Measurements from ENCODE around the gene PLCG2. TPM values are rescaled to one million over a fixed set of nuclear protein-coding genes. Genes with fewer than 3 reads are reported as not detected.

PLCG2 gene
- total RNA-seq, 2 donors from 2014 or later, result 11.6 to 30.9 TPM

DNA sequence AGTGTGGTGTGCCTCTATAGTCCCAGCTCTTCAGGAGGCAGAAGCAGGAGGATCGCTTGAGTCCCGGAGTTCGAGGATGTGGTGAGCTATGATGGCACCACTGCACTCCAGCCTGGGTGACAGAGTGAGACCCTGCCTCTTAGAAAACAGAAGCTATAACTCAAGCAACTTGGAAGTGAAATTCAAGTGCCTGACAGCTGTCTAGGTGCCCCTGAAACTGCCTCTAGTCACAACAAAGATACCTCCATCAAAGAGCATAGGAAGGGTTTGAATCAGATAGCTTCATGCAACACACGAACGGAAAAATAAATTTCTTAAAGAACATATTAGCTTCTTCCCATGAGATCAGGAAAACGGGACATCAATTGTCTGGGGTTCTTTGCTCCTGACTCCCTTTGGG, 860 bp upstream of the PLCG2 start:
- Histone ChIP-seq H3K9me3 (no peaks in the 10 kb centered on the region), H3K4me3 (no peak overlapping the region), H3K36me3 (no peaks in the 10 kb centered on the region), H3K27me3 (replicated peaks; ENCODE audit: insufficient read depth) (no peaks in the 10 kb centered on the region), H3K4me1 (ENCODE audit: control insufficient read depth in 1 of 2, low read depth in 2 of 2) (peaks cover 0 to 2% of the 10 kb centered on the region in 2 donors), H3K27ac (no peak overlapping the region)
- ATAC-seq (ENCODE audit: insufficient number of reproducible peaks, low FRiP score, low read depth) (no peak), DNase-seq (ENCODE audit: low spot score) (no peak)
- TF ChIP-seq, protein P1, sequence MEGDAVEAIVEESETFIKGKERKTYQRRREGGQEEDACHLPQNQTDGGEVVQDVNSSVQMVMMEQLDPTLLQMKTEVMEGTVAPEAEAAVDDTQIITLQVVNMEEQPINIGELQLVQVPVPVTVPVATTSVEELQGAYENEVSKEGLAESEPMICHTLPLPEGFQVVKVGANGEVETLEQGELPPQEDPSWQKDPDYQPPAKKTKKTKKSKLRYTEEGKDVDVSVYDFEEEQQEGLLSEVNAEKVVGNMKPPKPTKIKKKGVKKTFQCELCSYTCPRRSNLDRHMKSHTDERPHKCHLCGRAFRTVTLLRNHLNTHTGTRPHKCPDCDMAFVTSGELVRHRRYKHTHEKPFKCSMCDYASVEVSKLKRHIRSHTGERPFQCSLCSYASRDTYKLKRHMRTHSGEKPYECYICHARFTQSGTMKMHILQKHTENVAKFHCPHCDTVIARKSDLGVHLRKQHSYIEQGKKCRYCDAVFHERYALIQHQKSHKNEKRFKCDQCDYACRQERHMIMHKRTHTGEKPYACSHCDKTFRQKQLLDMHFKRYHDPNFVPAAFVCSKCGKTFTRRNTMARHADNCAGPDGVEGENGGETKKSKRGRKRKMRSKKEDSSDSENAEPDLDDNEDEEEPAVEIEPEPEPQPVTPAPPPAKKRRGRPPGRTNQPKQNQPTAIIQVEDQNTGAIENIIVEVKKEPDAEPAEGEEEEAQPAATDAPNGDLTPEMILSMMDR (IDR thresholded peaks at IDR 0.05), result no peak

- peaks cover 0 to 2% of the 10 kb centered on the region in 2 donors for H3K4me1 ChIP-seq (ENCODE audit: control insufficient read depth in 1 of 2, low read depth in 2 of 2)
- ATAC-seq (ENCODE audit: insufficient number of reproducible peaks, low FRiP score, low read depth) (no peak), DNase-seq (ENCODE audit: low spot score) (no peak)
- H3K27ac ChIP-seq, result no peak overlapping the region
- H3K9me3 ChIP-seq, result no peaks in the 10 kb centered on the region
- no peaks in the 10 kb centered on the region for H3K36me3 ChIP-seq
- no peaks in the 10 kb centered on the region for H3K27me3 ChIP-seq (replicated peaks; ENCODE audit: insufficient read depth)
- peak overlapping the region; percentile 72 for H3K4me3 ChIP-seq
- TF ChIP-seq, protein P1 (IDR thresholded peaks at IDR 0.05), result no peak
Observed at GRCh38 chr16:81779536-81780320, 637 bp downstream of the PLCG2 start.

DNA sequence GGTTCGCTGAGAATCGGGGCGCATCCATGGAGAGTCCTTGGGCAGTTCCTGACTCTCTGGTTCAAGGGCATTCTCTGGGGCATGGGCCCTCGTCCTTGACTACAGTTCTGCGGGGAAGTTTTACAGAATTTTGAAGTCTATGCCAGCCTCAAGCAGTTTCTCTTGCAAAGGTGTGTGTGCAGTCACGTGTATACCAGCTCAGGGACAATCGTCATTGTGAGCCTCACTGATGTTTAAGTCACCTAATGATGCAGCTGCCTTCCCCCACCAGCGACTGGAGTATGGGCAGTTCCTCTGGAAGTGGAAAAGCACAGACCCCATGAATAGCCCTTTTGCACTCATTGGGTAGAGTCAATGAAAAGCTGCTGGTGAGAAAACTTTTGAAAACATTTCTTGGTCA, 1.3 kb downstream of the PLCG2 start:
- H3K4me3 ChIP-seq, result peak overlapping the region; percentile 72
- DNase-seq (ENCODE audit: low spot score) (no peak), ATAC-seq (ENCODE audit: insufficient number of reproducible peaks, low FRiP score, low read depth) (no peak)
- no peaks in the 10 kb centered on the region for H3K27me3 ChIP-seq (replicated peaks; ENCODE audit: insufficient read depth)
- H3K27ac ChIP-seq, result no peak overlapping the region
- TF ChIP-seq, protein P1 (IDR thresholded peaks at IDR 0.05), result no peak
- H3K4me1 ChIP-seq (ENCODE audit: control insufficient read depth in 1 of 2, low read depth in 2 of 2), result peaks cover 0 to 2% of the 10 kb centered on the region in 2 donors
- H3K36me3 ChIP-seq, result no peaks in the 10 kb centered on the region
- no peaks in the 10 kb centered on the region for H3K9me3 ChIP-seq

DNA sequence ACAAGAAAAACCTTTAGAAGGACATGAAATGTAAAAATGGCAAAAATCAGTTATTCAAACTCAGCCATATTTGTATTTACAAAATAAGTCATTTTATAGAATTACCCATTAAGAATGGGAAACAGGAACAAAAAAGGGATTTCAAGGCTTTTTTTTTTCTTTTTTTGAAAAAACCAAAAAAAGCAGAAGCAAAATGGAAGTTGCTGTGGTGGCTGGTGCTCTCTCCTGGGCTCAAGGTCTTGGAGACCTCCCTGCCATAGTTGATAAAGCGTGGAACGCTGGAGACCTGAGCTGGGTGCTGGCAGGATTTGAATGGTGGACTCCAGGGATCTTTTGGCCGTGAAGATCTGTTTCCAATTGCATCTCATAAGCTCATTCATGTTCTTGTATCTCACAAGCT, 3.1 kb downstream of the PLCG2 start:
- no peaks in the 10 kb centered on the region for H3K27me3 ChIP-seq (replicated peaks; ENCODE audit: insufficient read depth)

GRCh38 chr16:81784072-81784795, 5.1 kb downstream of the PLCG2 start:
- Histone ChIP-seq H3K27me3 (replicated peaks; ENCODE audit: insufficient read depth) (no peaks in the 10 kb centered on the region), H3K36me3 (no peaks in the 10 kb centered on the region), H3K4me1 (ENCODE audit: control insufficient read depth in 1 of 2, low read depth in 2 of 2) (peaks cover 0 to 2% of the 10 kb centered on the region in 2 donors), H3K4me3 (no peak overlapping the region), H3K27ac (no peak overlapping the region), H3K9me3 (no peaks in the 10 kb centered on the region)
- DNase-seq (ENCODE audit: low spot score) (no peak), ATAC-seq (ENCODE audit: insufficient number of reproducible peaks, low FRiP score, low read depth) (no peak)
- TF ChIP-seq, protein P1 (IDR thresholded peaks at IDR 0.05), result no peak

More for the DNA sequence above, 3.1 kb downstream of the PLCG2 start:
- Histone ChIP-seq H3K9me3 (no peaks in the 10 kb centered on the region), H3K27ac (no peak overlapping the region), H3K36me3 (no peaks in the 10 kb centered on the region), H3K4me1 (ENCODE audit: control insufficient read depth in 1 of 2, low read depth in 2 of 2) (peaks cover 0 to 2% of the 10 kb centered on the region in 2 donors), H3K4me3 (no peak overlapping the region)
- ATAC-seq (ENCODE audit: insufficient number of reproducible peaks, low FRiP score, low read depth) (no peak), DNase-seq (ENCODE audit: low spot score) (no peak)
- TF ChIP-seq, protein P1 (IDR thresholded peaks at IDR 0.05), result no peak
